Dermis microvascular lymphatic vessel endothelial cell (primary cell): ENCODE measurements around the gene LRSAM1. TPM values are rescaled to one million over a fixed set of nuclear protein-coding genes. Genes with fewer than 3 reads are reported as not detected.
A peak's percentile ranks its signal among the peaks of the same experiment; 100 is the strongest.

ENCODE experiments used
- DNase-seq, 2 donors: peaks; one replicate each; pipeline versions ENCODE4 v3.0.0 to v3.0.0-alpha.2; 2010; ENCODE audit warnings: low read depth in 2 of 2
- total RNA-seq: library from RNA; depleted of rRNA; stranded (reverse); fragments of >200 nt; gene quantifications from 2 replicates; pipeline ENCODE4 v1.2.1, GENCODE V29; 2014

Gene LRSAM1
- total RNA-seq, 1 donor from 2014 or later: 8.6 TPM

- no peak for DNase-seq
Observed at GRCh38 chr9:127549218-127549617, 97.9 kb downstream of the LRSAM1 start.

GRCh38 chr9:127549751-127550150, 98.4 kb downstream of the LRSAM1 start:
- no peak for DNase-seq

DNA sequence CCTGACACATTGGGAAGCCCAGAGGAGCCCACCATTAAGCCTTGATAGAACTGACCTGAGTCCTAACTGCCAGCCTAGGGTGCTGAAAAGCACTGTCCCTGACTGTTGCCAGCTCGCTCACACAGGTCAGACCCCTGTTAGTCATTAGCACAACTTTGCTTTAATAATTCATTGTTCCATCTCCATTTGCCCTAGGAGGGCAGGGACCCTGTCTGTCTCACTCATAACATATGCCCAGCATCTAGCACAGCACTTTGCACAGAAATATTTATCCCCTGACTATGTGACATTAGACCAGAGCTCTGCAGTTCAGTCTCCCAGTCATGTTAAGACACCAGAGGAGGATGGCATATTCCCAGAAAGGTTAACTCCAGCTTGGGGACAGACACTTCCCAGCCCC, 99.0 kb downstream of the LRSAM1 start:
- no peak for DNase-seq

DNA sequence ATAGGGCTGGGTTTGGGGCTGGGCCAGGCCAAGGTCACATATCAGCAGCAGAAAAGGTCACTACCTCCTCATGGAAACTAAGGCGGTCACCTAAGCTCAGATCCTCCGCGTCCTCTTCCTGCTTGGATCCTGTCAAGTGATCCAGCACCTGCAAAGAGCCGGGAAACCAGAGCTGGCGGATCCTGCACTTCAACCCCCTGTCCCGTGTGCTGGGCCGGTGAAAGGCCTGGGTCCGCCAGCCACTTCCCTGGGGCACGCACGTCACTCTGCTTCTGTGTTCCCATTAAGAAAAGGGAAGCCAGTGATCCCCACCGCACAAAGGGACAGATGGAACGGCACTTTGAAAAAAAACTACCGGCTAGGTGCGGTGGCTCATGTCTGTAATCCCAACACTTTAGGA, 99.4 kb downstream of the LRSAM1 start:
- DNase-seq: peak; percentile 48 to 54

Other genes starting within 250 kb of the LRSAM1 start
- gene GARNL3, start 186.7 kb upstream of the LRSAM1 start, total RNA-seq: 2.3 and 3.3 TPM in 2 replicates
- 5.9 and 10.2 TPM in 2 replicates for gene SLC2A8, start 54.3 kb upstream of the LRSAM1 start, total RNA-seq
- 6.5 and 8.1 TPM in 2 replicates for gene ZNF79, start 27.1 kb upstream of the LRSAM1 start, total RNA-seq
- gene RPL12, start 104 bp upstream of the LRSAM1 start, total RNA-seq: 1,203 and 1,395 TPM in 2 replicates
- 10.8 and 13.0 TPM in 2 replicates for gene STXBP1, start 160.8 kb downstream of the LRSAM1 start, total RNA-seq